Measurements from ENCODE around the gene NR5A1.

NR5A1 gene

DNA sequence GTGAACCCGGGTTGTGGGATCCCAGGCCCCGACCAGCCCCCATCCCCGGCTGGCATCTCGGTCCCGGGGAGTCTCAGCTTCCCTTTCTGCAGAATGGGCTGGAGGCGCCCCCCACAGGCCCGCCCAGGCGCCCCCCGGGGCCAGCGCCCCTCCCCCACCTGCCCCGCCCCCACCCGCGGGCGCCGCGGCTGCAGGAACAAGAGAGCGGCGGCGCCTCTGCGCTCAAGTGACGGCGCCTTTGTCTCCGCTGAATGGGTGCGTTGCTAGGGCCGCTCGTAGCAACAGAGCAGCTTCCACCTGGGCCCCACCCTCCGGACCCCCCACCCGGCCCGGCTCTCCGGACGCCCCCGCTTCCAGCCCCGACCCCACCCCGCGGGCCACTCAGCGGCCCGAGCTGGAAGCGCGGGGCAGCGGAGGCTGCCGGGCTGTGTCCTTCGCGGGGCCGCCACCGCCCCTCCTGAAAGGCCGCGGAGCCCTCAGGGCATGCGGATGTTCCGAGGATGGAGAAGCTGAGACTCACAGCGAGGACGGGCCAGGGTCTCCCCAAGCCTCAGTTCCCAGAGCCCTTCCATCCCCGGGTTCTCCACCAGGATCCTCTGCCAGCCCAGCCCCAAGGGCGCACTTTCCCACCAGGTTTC lies 29.4 kb downstream of the NR5A1 start:
- Histone ChIP-seq H3K9ac (ENCODE audit: low read length) (no peak overlapping the region), H3K4me3 (ENCODE audit: insufficient read depth, low read length, poor library complexity, severe bottlenecking) (no peak overlapping the region), H3K4me2 (ENCODE audit: low read depth, low read length, poor library complexity, severe bottlenecking) (no peak overlapping the region), H3K36me3 (ENCODE audit: low read length) (no peaks in the 10 kb centered on the region), H3K79me2 (ENCODE audit: insufficient read depth, low read length) (no peaks in the 10 kb centered on the region), H3K27me3 (ENCODE audit: low read length) (no peaks in the 10 kb centered on the region), H3F3A (ENCODE audit: insufficient read depth) (no peaks in the 10 kb centered on the region), H3K9me3 (ENCODE audit: insufficient read depth, low read length) (no peaks in the 10 kb centered on the region), H4K20me1 (ENCODE audit: low read depth, low read length) (no peaks in the 10 kb centered on the region), H3K27ac (ENCODE audit: low read depth, low read length) (no peak overlapping the region), H3K9me2 (replicated peaks; ENCODE audit: insufficient read depth, low read length) (no peaks in the 10 kb centered on the region), H2AFZ (ENCODE audit: low read depth, low read length, severe bottlenecking) (no peak overlapping the region)
- TF ChIP-seq, protein P1, sequence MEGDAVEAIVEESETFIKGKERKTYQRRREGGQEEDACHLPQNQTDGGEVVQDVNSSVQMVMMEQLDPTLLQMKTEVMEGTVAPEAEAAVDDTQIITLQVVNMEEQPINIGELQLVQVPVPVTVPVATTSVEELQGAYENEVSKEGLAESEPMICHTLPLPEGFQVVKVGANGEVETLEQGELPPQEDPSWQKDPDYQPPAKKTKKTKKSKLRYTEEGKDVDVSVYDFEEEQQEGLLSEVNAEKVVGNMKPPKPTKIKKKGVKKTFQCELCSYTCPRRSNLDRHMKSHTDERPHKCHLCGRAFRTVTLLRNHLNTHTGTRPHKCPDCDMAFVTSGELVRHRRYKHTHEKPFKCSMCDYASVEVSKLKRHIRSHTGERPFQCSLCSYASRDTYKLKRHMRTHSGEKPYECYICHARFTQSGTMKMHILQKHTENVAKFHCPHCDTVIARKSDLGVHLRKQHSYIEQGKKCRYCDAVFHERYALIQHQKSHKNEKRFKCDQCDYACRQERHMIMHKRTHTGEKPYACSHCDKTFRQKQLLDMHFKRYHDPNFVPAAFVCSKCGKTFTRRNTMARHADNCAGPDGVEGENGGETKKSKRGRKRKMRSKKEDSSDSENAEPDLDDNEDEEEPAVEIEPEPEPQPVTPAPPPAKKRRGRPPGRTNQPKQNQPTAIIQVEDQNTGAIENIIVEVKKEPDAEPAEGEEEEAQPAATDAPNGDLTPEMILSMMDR (IDR thresholded peaks at IDR 0.05; ENCODE audit: insufficient read depth, low read length, poor library complexity, severe bottlenecking): no peak
- TF ChIP-seq EZH2phosphoT487 (conservative IDR thresholded peaks at IDR 0.05; ENCODE audit: low read length): no peak

- Histone ChIP-seq H3K27ac (ENCODE audit: low read depth, low read length) (no peak overlapping the region), H3F3A (ENCODE audit: insufficient read depth) (no peaks in the 10 kb centered on the region), H3K36me3 (ENCODE audit: low read length) (no peaks in the 10 kb centered on the region), H4K20me1 (ENCODE audit: low read depth, low read length) (no peaks in the 10 kb centered on the region), H3K4me2 (ENCODE audit: low read depth, low read length, poor library complexity, severe bottlenecking) (no peak overlapping the region), H3K4me3 (ENCODE audit: insufficient read depth, low read length, poor library complexity, severe bottlenecking) (no peak overlapping the region), H3K9ac (ENCODE audit: low read length) (no peak overlapping the region), H2AFZ (ENCODE audit: low read depth, low read length, severe bottlenecking) (no peak overlapping the region), H3K9me2 (replicated peaks; ENCODE audit: insufficient read depth, low read length) (no peaks in the 10 kb centered on the region), H3K27me3 (ENCODE audit: low read length) (no peaks in the 10 kb centered on the region), H3K79me2 (ENCODE audit: insufficient read depth, low read length) (no peaks in the 10 kb centered on the region), H3K9me3 (ENCODE audit: insufficient read depth, low read length) (no peaks in the 10 kb centered on the region)
- TF ChIP-seq, protein P1 (IDR thresholded peaks at IDR 0.05; ENCODE audit: insufficient read depth, low read length, poor library complexity, severe bottlenecking): no peak
- TF ChIP-seq EZH2phosphoT487 (conservative IDR thresholded peaks at IDR 0.05; ENCODE audit: low read length): no peak
Measured at GRCh38 chr9:124477211-124477647, 30.0 kb downstream of the NR5A1 start.

GRCh38 chr9:124475868-124476690 lies 31.1 kb downstream of the NR5A1 start:
- no peaks in the 10 kb centered on the region for H4K20me1 ChIP-seq (ENCODE audit: low read depth, low read length)
- H3K4me3 ChIP-seq (ENCODE audit: insufficient read depth, low read length, poor library complexity, severe bottlenecking): no peak overlapping the region
- TF ChIP-seq, protein P1 (IDR thresholded peaks at IDR 0.05; ENCODE audit: insufficient read depth, low read length, poor library complexity, severe bottlenecking): no peak
- no peak for TF ChIP-seq EZH2phosphoT487 (conservative IDR thresholded peaks at IDR 0.05; ENCODE audit: low read length)
- no peak overlapping the region for H3K9ac ChIP-seq (ENCODE audit: low read length)
- no peaks in the 10 kb centered on the region for H3K36me3 ChIP-seq (ENCODE audit: low read length)
- H3K27me3 ChIP-seq (ENCODE audit: low read length): no peaks in the 10 kb centered on the region
- no peaks in the 10 kb centered on the region for H3F3A ChIP-seq (ENCODE audit: insufficient read depth)
- H3K79me2 ChIP-seq (ENCODE audit: insufficient read depth, low read length): no peaks in the 10 kb centered on the region
- H2AFZ ChIP-seq (ENCODE audit: low read depth, low read length, severe bottlenecking): no peak overlapping the region
- no peak overlapping the region for H3K4me2 ChIP-seq (ENCODE audit: low read depth, low read length, poor library complexity, severe bottlenecking)
- H3K27ac ChIP-seq (ENCODE audit: low read depth, low read length): no peak overlapping the region
- no peaks in the 10 kb centered on the region for H3K9me3 ChIP-seq (ENCODE audit: insufficient read depth, low read length)
- H3K9me2 ChIP-seq (replicated peaks; ENCODE audit: insufficient read depth, low read length): no peaks in the 10 kb centered on the region
